Stimulated activated CD8-positive, alpha-beta memory T cell treated with anti-CD3 and anti-CD28 coated beads, Interleukin-15, amount 100 ng/mL, for 4 hours (primary cell): ENCODE measurements around the gene IL25.
"Not testable (repeated sequence)": the region's sequence is repeated elsewhere in the genome, so short reads cannot be mapped to it uniquely, and the experiment has no call there.

Experiments
- DNase-seq, 2 donors: peaks; one replicate each; pipeline ENCODE4 v3.0.0-alpha.2; 2020; ENCODE audit warnings: low read depth in 2 of 2

IL25 gene

GRCh38 chr14:23388996-23389395 is 16.4 kb downstream of the IL25 start:
- DNase-seq = no peak

- no peak for DNase-seq
Observed at GRCh38 chr14:23389396-23389795, 16.8 kb downstream of the IL25 start.

GRCh38 chr14:23389871-23390270 is 17.3 kb downstream of the IL25 start:
- not testable (repeated sequence) for DNase-seq

- no peak for DNase-seq
Observed at GRCh38 chr14:23392613-23393012, 20.0 kb downstream of the IL25 start.

- no peak for DNase-seq
Observed at GRCh38 chr14:23396126-23396525, 23.5 kb downstream of the IL25 start.

- no peak for DNase-seq
Observed at GRCh38 chr14:23396781-23397407, 24.3 kb downstream of the IL25 start.

- DNase-seq = no peak
Observed at GRCh38 chr14:23398348-23398747, 25.7 kb downstream of the IL25 start.

- no peak for DNase-seq
Observed at GRCh38 chr14:23399136-23399535, 26.5 kb downstream of the IL25 start.

GRCh38 chr14:23399591-23399990 is 27.0 kb downstream of the IL25 start:
- no peak for DNase-seq

- DNase-seq = not testable (repeated sequence)
Observed at GRCh38 chr14:23400496-23401149, 28.0 kb downstream of the IL25 start.

GRCh38 chr14:23401291-23401690 is 28.7 kb downstream of the IL25 start:
- no peak for DNase-seq

- DNase-seq = no peak
Observed at GRCh38 chr14:23402296-23403138, 29.9 kb downstream of the IL25 start.

GRCh38 chr14:23403139-23403438 is 30.5 kb downstream of the IL25 start:
- no peak for DNase-seq

- no peak for DNase-seq
Observed at GRCh38 chr14:23403908-23404307, 31.3 kb downstream of the IL25 start.

- DNase-seq = no peak
Observed at GRCh38 chr14:23404331-23404900, 31.8 kb downstream of the IL25 start.

- no peak for DNase-seq
Observed at GRCh38 chr14:23405096-23405495, 32.5 kb downstream of the IL25 start.

- DNase-seq = no peak
Observed at GRCh38 chr14:23405516-23406025, 33.0 kb downstream of the IL25 start.

- no peak for DNase-seq
Observed at GRCh38 chr14:23406244-23406643, 33.6 kb downstream of the IL25 start.

GRCh38 chr14:23406725-23407355 is 34.2 kb downstream of the IL25 start:
- no peak for DNase-seq

GRCh38 chr14:23407516-23408306 is 35.1 kb downstream of the IL25 start, which contains the start of gene MYH6:
Gene MYH6 (minus strand): TSS chr14:23408273. CDS start chr14:23407223, 1,050 bp downstream.
- DNase-seq = no peak

GRCh38 chr14:23408307-23408630 is 35.7 kb downstream of the IL25 start:
- DNase-seq = no peak
